HEK293 (cell line): ENCODE results near the gene AMPD3.
A peak's percentile ranks its signal among the peaks of the same experiment; 100 is the strongest.

ENCODE experiments used
- CTCF ChIA-PET: fragments of 350-600 bp; formaldehyde crosslinking; extraction: SDS; loops from one replicate; lab custom pipeline; 2021; ENCODE audit warnings: antibody characterized with exemption; lab: Yijun Ruan, JAX
- POLR2A ChIA-PET: fragments of 300-600 bp; formaldehyde crosslinking; extraction: SDS; loops from one replicate; lab custom pipeline; 2020; ENCODE audit warnings: antibody characterized with exemption, inconsistent platforms; lab: Yijun Ruan, JAX
- H3K27ac ChIP-seq: fragments of 200-500 bp; sonication (Bioruptor generic); 2 replicates; pipeline ENCODE4 v1.5.1; 2014; ENCODE audit warnings: low read depth, low read length, control low read depth, inconsistent platforms; ENCODE audit errors: extremely low read depth
- H3K36me3 ChIP-seq, 2 experiments: fragments of 200-500 bp in 1 of 2; sonication (Bioruptor generic) in 1 of 2; 1 replicate in 1 of 2; 2 replicates in 1 of 2; pipeline ENCODE4 v1.5.1; 2014 to 2017; ENCODE audit warnings: inconsistent platforms in 2 of 2, low read length in 2 of 2; ENCODE audit not compliant: control insufficient read depth in 2 of 2, insufficient read depth in 1 of 2
- H3K4me1 ChIP-seq: fragments of 200-500 bp; sonication (Bioruptor generic); 2 replicates; pipeline ENCODE4 v1.5.1; 2014; ENCODE audit warnings: mild to moderate bottlenecking, low read length, inconsistent platforms; ENCODE audit not compliant: control insufficient read depth, insufficient read depth
- H3K4me3 ChIP-seq: 2 replicates; pipeline ENCODE4 v1.5.1; 2011; ENCODE audit warnings: low read depth, mild to moderate bottlenecking, control low read depth, low read length, moderate library complexity
- H3K9me3 ChIP-seq: fragments of 200-500 bp; sonication (Bioruptor generic); 2 replicates; pipeline ENCODE4 v1.5.1; 2014; ENCODE audit warnings: low read depth, low read length, inconsistent platforms; ENCODE audit not compliant: control insufficient read depth, insufficient read depth
- GLI4 ChIP-seq: fragments of 450-650 bp; formaldehyde crosslinking; IDR thresholded peaks from 2 replicates; pipeline ENCODE4 v1.5.1; 2016; ENCODE audit warnings: missing biosample characterization, missing genetic modification characterization
- KLF8 ChIP-seq: fragments of 450-650 bp; formaldehyde crosslinking; IDR thresholded peaks from 2 replicates; pipeline ENCODE4 v1.5.1; 2016; ENCODE audit warnings: missing biosample characterization, missing genetic modification characterization
- MZF1 ChIP-seq: fragments of 450-650 bp; formaldehyde crosslinking; IDR thresholded peaks from 2 replicates; pipeline ENCODE4 v1.5.1; 2017; ENCODE audit warnings: missing biosample characterization, missing genetic modification characterization, borderline replicate concordance
- OVOL3 ChIP-seq: fragments of 450-650 bp; formaldehyde crosslinking; IDR thresholded peaks from 2 replicates; pipeline ENCODE4 v1.5.1; 2016; ENCODE audit warnings: missing biosample characterization, missing genetic modification characterization
- SCRT2 ChIP-seq: fragments of 450-650 bp; formaldehyde crosslinking; IDR thresholded peaks from 2 replicates; pipeline ENCODE4 v1.5.1; 2016; ENCODE audit warnings: missing biosample characterization, missing genetic modification characterization
- SP7 ChIP-seq: fragments of 450-650 bp; formaldehyde crosslinking; IDR thresholded peaks from 2 replicates; pipeline ENCODE4 v1.5.1; 2016; ENCODE audit warnings: missing biosample characterization, missing genetic modification characterization
- ZBTB1 ChIP-seq: fragments of 450-650 bp; formaldehyde crosslinking; IDR thresholded peaks from 2 replicates; pipeline ENCODE4 v1.5.1; 2016; ENCODE audit warnings: missing biosample characterization, missing genetic modification characterization
- ZBTB17 ChIP-seq: fragments of 450-650 bp; formaldehyde crosslinking; IDR thresholded peaks from 2 replicates; pipeline ENCODE4 v1.5.1; 2016; ENCODE audit warnings: missing biosample characterization, missing genetic modification characterization
- ZBTB8A ChIP-seq: fragments of 450-650 bp; formaldehyde crosslinking; IDR thresholded peaks from 2 replicates; pipeline ENCODE4 v1.5.1; 2016; ENCODE audit warnings: missing biosample characterization, missing genetic modification characterization
- ZFP41 ChIP-seq: fragments of 450-650 bp; formaldehyde crosslinking; IDR thresholded peaks from 2 replicates; pipeline ENCODE4 v1.5.1; 2016; ENCODE audit warnings: missing biosample characterization, missing genetic modification characterization, borderline replicate concordance
- ZNF133 ChIP-seq: fragments of 450-650 bp; formaldehyde crosslinking; IDR thresholded peaks from 2 replicates; pipeline ENCODE4 v1.5.1; 2016; ENCODE audit warnings: missing biosample characterization, missing genetic modification characterization
- ZNF174 ChIP-seq: fragments of 450-650 bp; formaldehyde crosslinking; IDR thresholded peaks from 2 replicates; pipeline ENCODE4 v1.5.0; 2017; ENCODE audit warnings: missing biosample characterization, mild to moderate bottlenecking, missing genetic modification characterization
- ZNF2 ChIP-seq: fragments of 450-650 bp; formaldehyde crosslinking; IDR thresholded peaks from 2 replicates; pipeline ENCODE4 v1.5.1; 2016; ENCODE audit warnings: missing biosample characterization, missing genetic modification characterization
- ZNF248 ChIP-seq: fragments of 450-650 bp; formaldehyde crosslinking; IDR thresholded peaks from 2 replicates; pipeline ENCODE4 v1.5.1; 2017; ENCODE audit warnings: missing biosample characterization, missing genetic modification characterization
- ZNF394 ChIP-seq: fragments of 450-650 bp; formaldehyde crosslinking; IDR thresholded peaks from 2 replicates; pipeline ENCODE4 v1.5.1; 2016; ENCODE audit warnings: missing biosample characterization, missing genetic modification characterization, mild to moderate bottlenecking, moderate library complexity, borderline replicate concordance
- ZNF426 ChIP-seq: fragments of 450-650 bp; formaldehyde crosslinking; IDR thresholded peaks from 2 replicates; pipeline ENCODE4 v1.5.1; 2017; ENCODE audit warnings: missing biosample characterization, missing genetic modification characterization, mild to moderate bottlenecking, inconsistent platforms, moderate library complexity
- ZNF433 ChIP-seq: fragments of 450-650 bp; formaldehyde crosslinking; IDR thresholded peaks from 2 replicates; pipeline ENCODE4 v1.5.1; 2016; ENCODE audit warnings: missing biosample characterization, missing genetic modification characterization, low read depth
- ZNF560 ChIP-seq: fragments of 450-650 bp; formaldehyde crosslinking; IDR thresholded peaks from 2 replicates; pipeline ENCODE4 v1.5.1; 2017; ENCODE audit warnings: missing biosample characterization, missing genetic modification characterization, borderline replicate concordance
- ZNF610 ChIP-seq: fragments of 450-650 bp; formaldehyde crosslinking; IDR thresholded peaks from 2 replicates; pipeline ENCODE4 v1.5.1; 2016; ENCODE audit warnings: missing biosample characterization, missing genetic modification characterization, borderline replicate concordance
- ZNF658 ChIP-seq: fragments of 450-650 bp; formaldehyde crosslinking; IDR thresholded peaks from 2 replicates; pipeline ENCODE4; 2016; ENCODE audit warnings: missing biosample characterization, missing genetic modification characterization
- ZNF777 ChIP-seq: fragments of 450-650 bp; formaldehyde crosslinking; IDR thresholded peaks from 2 replicates; pipeline ENCODE4 v1.5.1; 2017; ENCODE audit warnings: missing biosample characterization, missing genetic modification characterization, borderline replicate concordance
- TF ChIP-seq, protein P1 (sequence below): fragments of 450-650 bp; formaldehyde crosslinking; conservative IDR thresholded peaks from 2 replicates; pipeline ENCODE4 v1.5.1; 2016; ENCODE audit warnings: low read depth, missing biosample characterization, missing genetic modification characterization
- TF ChIP-seq, protein P2 (sequence below): fragments of 450-650 bp; formaldehyde crosslinking; IDR thresholded peaks from 2 replicates; pipeline ENCODE4 v1.5.1; 2017; ENCODE audit warnings: missing biosample characterization, missing genetic modification characterization
- TF ChIP-seq, protein P3 (sequence below): fragments of 450-650 bp; formaldehyde crosslinking; IDR thresholded peaks from 2 replicates; pipeline ENCODE4 v1.5.1; 2017; ENCODE audit warnings: missing biosample characterization, missing genetic modification characterization

AMPD3 gene

DNA sequence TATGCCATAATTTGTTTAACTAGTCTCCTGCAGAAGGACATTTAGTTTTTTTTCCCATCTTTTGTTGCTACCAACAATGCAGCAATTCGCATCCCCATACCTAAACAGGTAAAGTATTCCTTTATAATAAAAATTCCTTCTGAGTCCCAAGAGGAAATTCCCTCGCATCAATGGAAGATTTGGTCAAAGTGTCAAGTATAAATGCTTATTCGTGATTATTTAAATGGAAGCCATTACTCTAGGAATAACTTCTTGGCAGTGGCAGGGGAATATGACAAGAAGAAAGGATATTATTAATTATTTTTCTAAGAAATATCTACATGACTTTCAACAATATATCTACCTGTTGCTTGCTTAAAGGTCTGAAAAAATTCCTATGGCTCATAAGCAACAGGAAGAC lies 60.4 kb downstream of the AMPD3 start:
- ChIA-PET POLR2A (no interaction called here), CTCF (interaction anchor here (0.6 to 0.7 kb wide), 3 partner anchors 89 to 139 kb away, joined by 3 read pairs; no protein-coding TSS in a partner anchor)
- H3K27ac ChIP-seq, result no peak overlapping the region
- no peaks in the 10 kb centered on the region for H3K4me1 ChIP-seq
- peaks cover 0 to 13% of the 10 kb centered on the region in 2 experiments; a peak in 1 of 3 replicates for H3K36me3 ChIP-seq
- H3K9me3 ChIP-seq, result no peaks in the 10 kb centered on the region
- no peak overlapping the region for H3K4me3 ChIP-seq
- peak; percentile 29; the same call in 1 of the 2 replicates for TF ChIP-seq SCRT2 (tag by site-specific recombination)
- no peak for TF ChIP-seq ZNF560
- TF ChIP-seq ZNF2 (tag by site-specific recombination), result no peak
- TF ChIP-seq OVOL3 (tag by site-specific recombination), result no peak
- TF ChIP-seq ZNF248, result no peak

DNA sequence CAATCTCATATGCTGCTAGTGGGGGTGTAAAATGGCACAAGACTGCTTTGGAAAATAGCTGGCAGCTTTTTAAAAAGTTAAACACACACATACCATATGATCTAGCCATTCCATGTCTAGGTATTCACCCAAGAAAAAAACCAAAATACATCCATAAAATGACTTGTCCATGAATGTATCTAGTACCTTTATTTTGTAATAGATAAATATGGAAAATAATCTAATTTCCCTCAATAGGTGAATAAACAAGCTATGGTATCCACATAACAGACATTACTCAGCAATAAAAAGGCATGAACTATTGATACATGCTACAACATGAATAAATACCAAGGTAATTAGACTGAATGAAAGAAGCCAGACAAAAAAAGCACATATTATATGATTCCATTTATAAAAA lies 63.1 kb downstream of the AMPD3 start:
- Histone ChIP-seq H3K36me3 (peaks cover 0 to 35% of the 10 kb centered on the region in 2 experiments; a peak in 1 of 3 replicates), H3K9me3 (no peaks in the 10 kb centered on the region), H3K4me1 (no peaks in the 10 kb centered on the region), H3K4me3 (no peak overlapping the region), H3K27ac (no peak overlapping the region)
- ChIA-PET POLR2A (no interaction called here), CTCF (interaction anchor here (1.0 kb wide), 1 partner anchor 23 kb away, joined by 3 read pairs; the partner anchor contains the start of gene RNF141)
- TF ChIP-seq ZNF777, result no peak
- TF ChIP-seq ZFP41 (tag by site-specific recombination), result no peak
- TF ChIP-seq ZBTB8A, result no peak
- TF ChIP-seq, protein P1, sequence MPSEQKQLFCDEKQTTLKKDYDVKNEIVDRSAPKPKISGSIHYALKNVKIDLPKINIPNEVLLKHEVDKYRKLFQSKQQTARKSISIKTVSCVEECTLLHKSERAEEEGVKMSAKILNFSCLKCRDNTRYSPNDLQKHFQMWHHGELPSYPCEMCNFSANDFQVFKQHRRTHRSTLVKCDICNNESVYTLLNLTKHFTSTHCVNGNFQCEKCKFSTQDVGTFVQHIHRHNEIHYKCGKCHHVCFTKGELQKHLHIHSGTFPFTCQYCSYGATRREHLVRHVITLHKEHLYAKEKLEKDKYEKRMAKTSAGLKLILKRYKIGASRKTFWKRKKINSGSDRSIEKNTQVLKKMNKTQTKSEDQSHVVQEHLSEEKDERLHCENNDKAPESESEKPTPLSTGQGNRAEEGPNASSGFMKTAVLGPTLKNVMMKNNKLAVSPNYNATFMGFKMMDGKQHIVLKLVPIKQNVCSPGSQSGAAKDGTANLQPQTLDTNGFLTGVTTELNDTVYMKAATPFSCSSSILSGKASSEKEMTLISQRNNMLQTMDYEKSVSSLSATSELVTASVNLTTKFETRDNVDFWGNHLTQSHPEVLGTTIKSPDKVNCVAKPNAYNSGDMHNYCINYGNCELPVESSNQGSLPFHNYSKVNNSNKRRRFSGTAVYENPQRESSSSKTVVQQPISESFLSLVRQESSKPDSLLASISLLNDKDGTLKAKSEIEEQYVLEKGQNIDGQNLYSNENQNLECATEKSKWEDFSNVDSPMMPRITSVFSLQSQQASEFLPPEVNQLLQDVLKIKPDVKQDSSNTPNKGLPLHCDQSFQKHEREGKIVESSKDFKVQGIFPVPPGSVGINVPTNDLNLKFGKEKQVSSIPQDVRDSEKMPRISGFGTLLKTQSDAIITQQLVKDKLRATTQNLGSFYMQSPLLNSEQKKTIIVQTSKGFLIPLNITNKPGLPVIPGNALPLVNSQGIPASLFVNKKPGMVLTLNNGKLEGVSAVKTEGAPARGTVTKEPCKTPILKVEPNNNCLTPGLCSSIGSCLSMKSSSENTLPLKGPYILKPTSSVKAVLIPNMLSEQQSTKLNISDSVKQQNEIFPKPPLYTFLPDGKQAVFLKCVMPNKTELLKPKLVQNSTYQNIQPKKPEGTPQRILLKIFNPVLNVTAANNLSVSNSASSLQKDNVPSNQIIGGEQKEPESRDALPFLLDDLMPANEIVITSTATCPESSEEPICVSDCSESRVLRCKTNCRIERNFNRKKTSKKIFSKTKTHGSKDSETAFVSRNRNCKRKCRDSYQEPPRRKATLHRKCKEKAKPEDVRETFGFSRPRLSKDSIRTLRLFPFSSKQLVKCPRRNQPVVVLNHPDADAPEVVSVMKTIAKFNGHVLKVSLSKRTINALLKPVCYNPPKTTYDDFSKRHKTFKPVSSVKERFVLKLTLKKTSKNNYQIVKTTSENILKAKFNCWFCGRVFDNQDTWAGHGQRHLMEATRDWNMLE (tag by site-specific recombination), result no peak
- TF ChIP-seq GLI4 (tag by site-specific recombination), result no peak
- no peak for TF ChIP-seq ZNF394 (tag by site-specific recombination)
- TF ChIP-seq SP7 (tag by site-specific recombination), result no peak
- no peak for TF ChIP-seq ZNF426

DNA sequence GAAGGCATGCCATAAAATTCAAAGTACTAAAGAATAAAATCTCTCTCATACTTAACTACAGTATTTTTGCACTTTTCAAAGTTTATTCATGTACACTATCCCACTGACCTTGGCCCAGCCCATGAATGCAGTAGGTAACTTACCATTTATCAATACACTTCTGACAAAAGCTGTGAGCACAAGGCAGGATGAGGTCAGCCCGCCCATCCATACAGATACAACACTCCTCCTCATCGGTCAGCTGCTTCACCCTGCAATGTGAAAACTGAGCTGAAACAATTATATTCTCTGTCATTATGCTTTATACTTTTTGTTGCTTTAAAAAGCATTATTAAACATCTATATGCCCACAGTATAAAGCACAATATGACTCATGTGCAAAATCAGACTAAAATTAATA lies 63.8 kb downstream of the AMPD3 start:
- Histone ChIP-seq H3K9me3 (no peaks in the 10 kb centered on the region), H3K4me1 (no peaks in the 10 kb centered on the region), H3K27ac (no peak overlapping the region), H3K4me3 (no peak overlapping the region), H3K36me3 (peaks cover 0 to 43% of the 10 kb centered on the region in 2 experiments; a peak in 2 of 3 replicates)
- CTCF ChIA-PET, result interaction anchor here (0.6 kb wide), 1 partner anchor 1197 kb away, joined by 4 read pairs; no protein-coding TSS in a partner anchor
- POLR2A ChIA-PET, result no interaction called here
- TF ChIP-seq, protein P2, sequence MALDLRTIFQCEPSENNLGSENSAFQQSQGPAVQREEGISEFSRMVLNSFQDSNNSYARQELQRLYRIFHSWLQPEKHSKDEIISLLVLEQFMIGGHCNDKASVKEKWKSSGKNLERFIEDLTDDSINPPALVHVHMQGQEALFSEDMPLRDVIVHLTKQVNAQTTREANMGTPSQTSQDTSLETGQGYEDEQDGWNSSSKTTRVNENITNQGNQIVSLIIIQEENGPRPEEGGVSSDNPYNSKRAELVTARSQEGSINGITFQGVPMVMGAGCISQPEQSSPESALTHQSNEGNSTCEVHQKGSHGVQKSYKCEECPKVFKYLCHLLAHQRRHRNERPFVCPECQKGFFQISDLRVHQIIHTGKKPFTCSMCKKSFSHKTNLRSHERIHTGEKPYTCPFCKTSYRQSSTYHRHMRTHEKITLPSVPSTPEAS (tag by site-specific recombination), result no peak
- TF ChIP-seq ZNF658 (tag by site-specific recombination) (no peak), ZNF433 (tag by site-specific recombination) (no peak), ZNF174 (no peak), ZNF133 (tag by site-specific recombination) (no peak), MZF1 (tag by site-specific recombination) (no peak), ZBTB1 (no peak), KLF8 (tag by site-specific recombination) (no peak), ZBTB17 (tag by site-specific recombination) (no peak), ZNF610 (tag by site-specific recombination) (no peak)
- TF ChIP-seq, protein P3, sequence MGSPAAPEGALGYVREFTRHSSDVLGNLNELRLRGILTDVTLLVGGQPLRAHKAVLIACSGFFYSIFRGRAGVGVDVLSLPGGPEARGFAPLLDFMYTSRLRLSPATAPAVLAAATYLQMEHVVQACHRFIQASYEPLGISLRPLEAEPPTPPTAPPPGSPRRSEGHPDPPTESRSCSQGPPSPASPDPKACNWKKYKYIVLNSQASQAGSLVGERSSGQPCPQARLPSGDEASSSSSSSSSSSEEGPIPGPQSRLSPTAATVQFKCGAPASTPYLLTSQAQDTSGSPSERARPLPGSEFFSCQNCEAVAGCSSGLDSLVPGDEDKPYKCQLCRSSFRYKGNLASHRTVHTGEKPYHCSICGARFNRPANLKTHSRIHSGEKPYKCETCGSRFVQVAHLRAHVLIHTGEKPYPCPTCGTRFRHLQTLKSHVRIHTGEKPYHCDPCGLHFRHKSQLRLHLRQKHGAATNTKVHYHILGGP (tag by site-specific recombination), result no peak
